ENCODE measurements around the gene NAA10.

NAA10 gene

GRCh38 chrX:153908219-153908860 lies 26.5 kb downstream of the NAA10 start:
- DNase-seq (ENCODE audit: low read depth) = no peak

- no peak for DNase-seq (ENCODE audit: low read depth)
Measured at GRCh38 chrX:153907456-153907855, 27.4 kb downstream of the NAA10 start.

- DNase-seq (ENCODE audit: low read depth) = no peak
Measured at GRCh38 chrX:153906126-153906917, 28.5 kb downstream of the NAA10 start.

GRCh38 chrX:153905481-153906095 lies 29.2 kb downstream of the NAA10 start:
- DNase-seq (ENCODE audit: low read depth) = no peak

- no peak for DNase-seq (ENCODE audit: low read depth)
Measured at GRCh38 chrX:153903991-153904957, 30.6 kb downstream of the NAA10 start, which contains the start of gene AVPR2. AVPR2 (plus strand) TSS chrX:153904673; CDS start chrX:153905146, 473 bp downstream.

GRCh38 chrX:153903238-153903980 lies 31.4 kb downstream of the NAA10 start:
- DNase-seq (ENCODE audit: low read depth) = no peak

GRCh38 chrX:153902385-153902784 lies 32.5 kb downstream of the NAA10 start:
- DNase-seq (ENCODE audit: low read depth) = no peak

- DNase-seq (ENCODE audit: low read depth) = no peak
Measured at GRCh38 chrX:153901753-153902140, 33.1 kb downstream of the NAA10 start.

GRCh38 chrX:153900831-153901752 lies 33.7 kb downstream of the NAA10 start:
- DNase-seq (ENCODE audit: low read depth) = peak; percentile 51

- DNase-seq (ENCODE audit: low read depth) = no peak
Measured at GRCh38 chrX:153897899-153898298, 36.9 kb downstream of the NAA10 start.

- DNase-seq (ENCODE audit: low read depth) = no peak
Measured at GRCh38 chrX:153889123-153889522, 45.7 kb downstream of the NAA10 start.

- no peak for DNase-seq (ENCODE audit: low read depth)
Measured at GRCh38 chrX:153888344-153888743, 46.5 kb downstream of the NAA10 start.

- DNase-seq (ENCODE audit: low read depth) = no peak
Measured at GRCh38 chrX:153887385-153887784, 47.5 kb downstream of the NAA10 start.

- DNase-seq (ENCODE audit: low read depth) = no peak
Measured at GRCh38 chrX:153886915-153887314, 47.9 kb downstream of the NAA10 start.

GRCh38 chrX:153885968-153886903 lies 48.6 kb downstream of the NAA10 start, which contains the start of gene L1CAM:
L1CAM (minus strand) TSS chrX:153886173; CDS start chrX:153875836, 10,337 bp downstream.
- DNase-seq (ENCODE audit: low read depth) = no peak

- DNase-seq (ENCODE audit: low read depth) = no peak
Measured at GRCh38 chrX:153885208-153885787, 49.5 kb downstream of the NAA10 start.

- DNase-seq (ENCODE audit: low read depth) = no peak
Measured at GRCh38 chrX:153884590-153884989, 50.2 kb downstream of the NAA10 start.

- DNase-seq (ENCODE audit: low read depth) = no peak
Measured at GRCh38 chrX:153884136-153884535, 50.7 kb downstream of the NAA10 start.
